IMR-90 (cell line): ENCODE data around the gene TACR2. TPM values are rescaled to one million over a fixed set of nuclear protein-coding genes. Genes with fewer than 3 reads are reported as not detected.

Source experiments
- ATAC-seq: fragments of 200-7000 bp; cut with Tn5 transposase; 2 replicates; pipeline ENCODE4 v1.9.1; 2020; ENCODE audit warnings: low read depth, mild to moderate bottlenecking, moderate library complexity
- BruUV-seq: library from RNA; stranded (reverse); fragments of 400-500 nt; replicated peaks from 2 replicates; lab custom pipeline; 2021; lab: Mats Ljungman, UMichigan
- CTCF ChIA-PET: fragments of 300-600 bp; formaldehyde crosslinking; extraction: SDS; loops from one replicate; lab custom pipeline; 2021; ENCODE audit warnings: antibody characterized with exemption; lab: Yijun Ruan, JAX
- POLR2A ChIA-PET: fragments of 300-600 bp; sonication (Branson Sonifier 250); formaldehyde crosslinking; loops from one replicate; lab custom pipeline; 2022; ENCODE audit warnings: antibody characterized with exemption; ENCODE audit not compliant: unreplicated experiment; lab: Charles Lee
- DNase-seq: peaks from one replicate; pipeline ENCODE4 v3.0.0; 2013
- H2AFZ ChIP-seq: replicated peaks from 2 replicates; pipeline ENCODE3; 2013; ENCODE audit warnings: low read length, mild to moderate bottlenecking; ENCODE audit not compliant: poor library complexity
- H2AK5ac ChIP-seq: 2 replicates; pipeline ENCODE4 v1.6.1; 2013; ENCODE audit warnings: low read depth, low read length, inconsistent platforms
- H2AK9ac ChIP-seq: replicated peaks from 2 replicates; pipeline ENCODE3; 2013; ENCODE audit warnings: mild to moderate bottlenecking, low read depth, low read length, moderate library complexity; ENCODE audit not compliant: poor library complexity
- H2BK120ac ChIP-seq: 2 replicates; pipeline ENCODE4 v1.6.1; 2013; ENCODE audit warnings: low read depth, low read length, inconsistent platforms
- H2BK15ac ChIP-seq: 3 replicates; pipeline ENCODE4 v1.6.1; 2013; ENCODE audit warnings: low read depth, low read length, inconsistent platforms
- H2BK20ac ChIP-seq: 2 replicates; pipeline ENCODE4 v1.6.1; 2013; ENCODE audit warnings: low read depth, mild to moderate bottlenecking, inconsistent platforms, low read length, moderate library complexity
- H2BK5ac ChIP-seq: 2 replicates; pipeline ENCODE4 v1.6.1; 2013; ENCODE audit warnings: mild to moderate bottlenecking, low read depth, low read length, inconsistent platforms; ENCODE audit not compliant: poor library complexity, severe bottlenecking
- H3K14ac ChIP-seq: replicated peaks from 2 replicates; pipeline ENCODE4 v1.6.1; 2013; ENCODE audit warnings: low read depth, low read length, inconsistent platforms
- H3K18ac ChIP-seq: 2 replicates; pipeline ENCODE4 v1.6.1; 2013; ENCODE audit warnings: low read depth, low read length, control low read depth
- H3K23ac ChIP-seq: 2 replicates; pipeline ENCODE4 v1.6.1; 2013; ENCODE audit warnings: low read depth, low read length, inconsistent platforms
- H3K27ac ChIP-seq: 2 replicates; pipeline ENCODE4 v1.5.1; 2013; ENCODE audit warnings: mild to moderate bottlenecking, control low read depth, low read length; ENCODE audit not compliant: insufficient read depth
- H3K27me3 ChIP-seq: 2 replicates; pipeline ENCODE4 v1.6.1; 2013; ENCODE audit warnings: low read length; ENCODE audit not compliant: control insufficient read depth, insufficient read depth
- H3K36me3 ChIP-seq: 2 replicates; pipeline ENCODE4 v1.6.1; 2013; ENCODE audit warnings: low read length, mixed read lengths; ENCODE audit not compliant: control insufficient read depth, insufficient read depth
- H3K4ac ChIP-seq: 2 replicates; pipeline ENCODE4 v1.6.1; 2013; ENCODE audit warnings: low read depth, low read length, inconsistent platforms
- H3K4me1 ChIP-seq: 2 replicates; pipeline ENCODE4 v1.6.1; 2013; ENCODE audit warnings: low read length, mixed read lengths; ENCODE audit not compliant: control insufficient read depth, insufficient read depth
- H3K4me2 ChIP-seq: 2 replicates; pipeline ENCODE4 v1.6.1; 2013; ENCODE audit warnings: low read depth, mild to moderate bottlenecking, control low read depth, low read length, moderate library complexity
- H3K4me3 ChIP-seq: 2 replicates; pipeline ENCODE4 v1.5.1; 2013; ENCODE audit warnings: low read depth, mild to moderate bottlenecking, control low read depth, low read length, moderate library complexity; ENCODE audit not compliant: insufficient read depth
- H3K56ac ChIP-seq: 2 replicates; pipeline ENCODE4 v1.6.1; 2013; ENCODE audit warnings: low read length, inconsistent platforms; ENCODE audit not compliant: insufficient read depth; ENCODE audit errors: extremely low read depth
- H3K79me1 ChIP-seq, 2 experiments: 2 replicates each; pipeline ENCODE4 v1.6.1; 2013; ENCODE audit warnings: low read length in 2 of 2, inconsistent platforms in 1 of 2, low read depth in 1 of 2
- H3K9ac ChIP-seq: 2 replicates; pipeline ENCODE4 v1.6.1; 2013; ENCODE audit warnings: low read depth, low read length, control low read depth
- H3K9me1 ChIP-seq: 2 replicates; pipeline ENCODE4 v1.6.1; 2013; ENCODE audit warnings: low read length, inconsistent platforms; ENCODE audit not compliant: insufficient read depth
- H3K9me3 ChIP-seq: 2 replicates; pipeline ENCODE4 v1.6.1; 2013; ENCODE audit warnings: low read length; ENCODE audit not compliant: control insufficient read depth, insufficient read depth
- H4K20me1 ChIP-seq: 2 replicates; pipeline ENCODE4 v1.6.1; 2013; ENCODE audit warnings: low read length, inconsistent platforms; ENCODE audit not compliant: insufficient read depth
- H4K5ac ChIP-seq: 2 replicates; pipeline ENCODE4 v1.6.1; 2013; ENCODE audit warnings: mild to moderate bottlenecking, low read depth, low read length, control low read depth
- H4K8ac ChIP-seq, 2 experiments: 2 replicates each; pipeline ENCODE4 v1.6.1; 2013; ENCODE audit warnings: low read depth in 2 of 2, low read length in 2 of 2, control low read depth in 1 of 2, inconsistent platforms in 1 of 2
- H4K91ac ChIP-seq: 2 replicates; pipeline ENCODE4 v1.6.1; 2013; ENCODE audit warnings: low read depth, low read length, inconsistent platforms; ENCODE audit not compliant: insufficient read depth
- FOS ChIP-seq: fragments of 150-350 bp; IDR thresholded peaks from 2 replicates; pipeline ENCODE4 v1.6.1; 2016; ENCODE audit warnings: low read depth, low read length
- RFX5 ChIP-seq: IDR thresholded peaks from 2 replicates; pipeline ENCODE4 v1.8.0; 2012; ENCODE audit warnings: low read depth, mild to moderate bottlenecking, low read length, moderate library complexity
- SMC3 ChIP-seq: fragments of 150-350 bp; IDR thresholded peaks from 2 replicates; pipeline ENCODE4 v1.6.1; 2016; ENCODE audit warnings: low read depth, mild to moderate bottlenecking, antibody characterized with exemption, low read length, moderate library complexity
- USF2 ChIP-seq: fragments of 150-350 bp; IDR thresholded peaks from 2 replicates; pipeline ENCODE4 v1.6.1; 2017; ENCODE audit warnings: mild to moderate bottlenecking, antibody characterized with exemption, low read length, low read depth
- WGBS, 2 experiments: methylation state at CpG; one replicate each; pipeline versions ENCODE4 v1.1.5 to v1.1.7; 2013; ENCODE audit warnings: missing lambda C conversion rate in 2 of 2; ENCODE audit not compliant: insufficient read length in 1 of 2; ENCODE audit errors: extremely low coverage in 2 of 2; 5-methylcytosine and 5-hydroxymethylcytosine counted together
- dilution Hi-C: fragments of 300-500 bp; cut with HindIII; formaldehyde crosslinking; loops from one replicate; pipeline ENCODE4 v1.14.3; 2018; ENCODE audit warnings: low sequenced_read_pairs; ENCODE audit not compliant: unreplicated experiment
- in situ Hi-C: fragments of 300-500 bp; cut with MboI; formaldehyde crosslinking; loops from 3 replicates; pipeline ENCODE4 v1.14.3; 2019; ENCODE audit warnings: low sequenced_read_pairs, inconsistent platforms, mixed read lengths
- intact Hi-C: fragments of 100-400 bp; cut with micrococcal nuclease; formaldehyde crosslinking; loops from 2 replicates; pipeline ENCODE4 v1.10.0; 2022
- polyA plus RNA-seq, 3 experiments: library from polyadenylated mRNA; depleted of rRNA; stranded (reverse); fragments of >200 nt; gene quantifications; 2 replicates each; pipeline ENCODE4 v1.2.3, GENCODE V29; 2012; ENCODE audit warnings: low replicate concordance in 1 of 3
- total RNA-seq: library from RNA; depleted of rRNA; stranded (reverse); fragments of >200 nt; gene quantifications from 2 replicates; pipeline ENCODE4 v1.2.3, GENCODE V29; 2012

TACR2 gene
- total and polyA plus RNA-seq, 2 of the 4 experiments (the other 2 are of a cell fraction): not detected

- TF ChIP-seq USF2 (no peak), SMC3 (no peak), FOS (no peak)
Observed at GRCh38 chr10:69435966-69436520, 19.3 kb upstream of the TACR2 start (continued).

GRCh38 chr10:69434926-69435325 is 18.2 kb upstream of the TACR2 start:
- no peak overlapping the region for H3K4ac ChIP-seq
- H4K20me1 ChIP-seq: no peaks in the 10 kb centered on the region
- no peak overlapping the region for H4K5ac ChIP-seq
- TF ChIP-seq RFX5: no peak
- BruUV-seq: no TSS peak
- H3K9ac ChIP-seq: no peak overlapping the region
- peaks cover 16% of the 10 kb centered on the region for H3K27me3 ChIP-seq
- in situ Hi-C loops (no loop called here), dilution Hi-C loops (no loop called here), intact Hi-C loops (no loop called here)
- no peaks in the 10 kb centered on the region for H3K79me1 ChIP-seq
- H3K56ac ChIP-seq: no peak overlapping the region
- H3K14ac ChIP-seq: no peak overlapping the region
- no peaks in the 10 kb centered on the region for H3K36me3 ChIP-seq
- POLR2A ChIA-PET: no interaction called here
- H2BK5ac ChIP-seq: no peak overlapping the region
- H3K27ac ChIP-seq: no peak overlapping the region
- no peak overlapping the region for H4K91ac ChIP-seq
- H3K4me1 ChIP-seq: peaks cover 9% of the 10 kb centered on the region
- no peaks in the 10 kb centered on the region for H3K9me3 ChIP-seq
- H3K4me2 ChIP-seq: no peak overlapping the region
- no peak overlapping the region for H2BK15ac ChIP-seq
- DNase-seq (no peak), ATAC-seq (no peak)
- H2AFZ ChIP-seq: no peak overlapping the region
- H2AK5ac ChIP-seq: no peak overlapping the region
- WGBS, 2 experiments: 89% methylated on average over 6 of the region's 11 CpGs; no CpG with 5 or more reads in 1 of the 2 experiments
- no peak overlapping the region for H2BK120ac ChIP-seq
- H2AK9ac ChIP-seq: no peak overlapping the region
- H3K4me3 ChIP-seq: no peak overlapping the region
- no peak overlapping the region for H3K18ac ChIP-seq
- CTCF ChIA-PET: no interaction called here
- H3K23ac ChIP-seq: no peak overlapping the region
- H3K9me1 ChIP-seq: peaks cover 8% of the 10 kb centered on the region; the same call in 1 of the 2 replicates
- no peak overlapping the region for H4K8ac ChIP-seq
- H2BK20ac ChIP-seq: no peak overlapping the region
